ENCODE data around the gene KLHL29.

The KLHL29 gene

DNA sequence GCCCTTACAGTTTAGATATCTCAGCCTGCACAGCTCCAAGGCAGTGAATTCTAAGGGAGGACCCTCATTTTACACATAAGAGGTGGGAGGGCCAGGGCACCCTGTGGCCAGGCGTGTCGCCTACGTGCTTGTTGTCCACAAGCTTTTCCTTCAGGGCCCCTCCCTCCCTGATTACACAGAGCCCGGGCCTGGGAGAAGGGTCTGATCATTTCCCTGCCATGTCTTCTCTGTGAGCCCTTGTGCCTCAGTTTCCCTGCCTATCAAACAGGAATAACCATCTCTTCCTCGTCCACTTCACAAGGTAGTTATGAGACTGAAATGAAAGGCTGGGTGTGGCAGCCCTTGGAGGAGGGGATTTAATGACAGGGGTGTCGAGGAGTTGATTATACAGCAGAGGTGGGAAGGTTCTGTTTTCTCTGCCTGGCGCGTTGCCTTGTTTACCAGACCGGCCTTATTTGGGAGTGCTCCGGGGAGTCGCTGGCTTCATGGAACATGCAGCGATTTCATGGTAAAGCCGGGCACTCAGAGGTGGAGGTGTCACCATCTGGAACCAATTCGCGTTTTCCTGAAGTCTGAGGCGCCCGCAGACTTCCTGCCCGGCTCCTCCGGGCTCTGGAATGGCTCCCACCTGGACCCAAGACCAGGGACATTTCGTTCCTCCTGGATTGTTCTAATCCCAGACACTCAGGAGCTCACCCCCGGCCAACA is 208.9 kb downstream of the KLHL29 start:
- no peak for DNase-seq (ENCODE audit: low spot score)

DNA sequence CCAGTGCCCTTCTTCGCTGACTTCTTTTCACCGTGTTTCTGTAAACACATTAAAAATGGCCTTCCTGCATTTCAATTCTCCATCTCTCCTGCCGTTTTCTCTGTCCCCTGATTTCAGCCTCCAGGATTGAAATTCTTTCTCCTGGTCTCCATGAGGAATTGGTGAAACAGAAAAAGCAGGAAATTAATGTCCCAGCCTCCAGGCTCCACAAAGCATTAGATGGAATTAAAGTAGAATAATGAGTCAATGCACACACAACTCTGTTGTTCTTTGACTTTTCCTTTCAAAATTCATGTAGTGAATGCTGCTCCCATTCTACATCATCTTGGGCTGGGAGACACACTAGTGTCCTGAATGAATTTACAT is 209.5 kb downstream of the KLHL29 start:
- no peak for DNase-seq (ENCODE audit: low spot score)

DNA sequence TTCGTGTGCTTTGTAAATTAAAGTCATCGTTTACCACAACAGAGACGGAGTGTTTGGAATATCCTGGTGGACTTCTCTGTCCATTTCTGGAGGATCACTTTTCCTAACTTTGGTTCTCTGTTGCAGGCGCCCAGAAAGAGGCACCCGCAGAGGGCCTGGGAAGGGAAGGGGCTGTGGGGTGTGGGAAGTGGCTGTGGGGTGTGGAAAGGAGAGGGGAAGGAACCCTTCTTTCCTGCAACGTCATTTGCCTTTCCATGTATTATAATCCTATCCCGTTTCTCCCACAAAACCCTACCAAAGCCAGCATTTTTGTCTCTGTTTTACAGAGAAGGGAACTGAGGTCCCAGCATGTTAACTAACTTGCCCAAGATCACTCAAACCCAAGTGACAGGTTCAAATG is 210.0 kb downstream of the KLHL29 start:
- no peak for DNase-seq (ENCODE audit: low spot score)

DNA sequence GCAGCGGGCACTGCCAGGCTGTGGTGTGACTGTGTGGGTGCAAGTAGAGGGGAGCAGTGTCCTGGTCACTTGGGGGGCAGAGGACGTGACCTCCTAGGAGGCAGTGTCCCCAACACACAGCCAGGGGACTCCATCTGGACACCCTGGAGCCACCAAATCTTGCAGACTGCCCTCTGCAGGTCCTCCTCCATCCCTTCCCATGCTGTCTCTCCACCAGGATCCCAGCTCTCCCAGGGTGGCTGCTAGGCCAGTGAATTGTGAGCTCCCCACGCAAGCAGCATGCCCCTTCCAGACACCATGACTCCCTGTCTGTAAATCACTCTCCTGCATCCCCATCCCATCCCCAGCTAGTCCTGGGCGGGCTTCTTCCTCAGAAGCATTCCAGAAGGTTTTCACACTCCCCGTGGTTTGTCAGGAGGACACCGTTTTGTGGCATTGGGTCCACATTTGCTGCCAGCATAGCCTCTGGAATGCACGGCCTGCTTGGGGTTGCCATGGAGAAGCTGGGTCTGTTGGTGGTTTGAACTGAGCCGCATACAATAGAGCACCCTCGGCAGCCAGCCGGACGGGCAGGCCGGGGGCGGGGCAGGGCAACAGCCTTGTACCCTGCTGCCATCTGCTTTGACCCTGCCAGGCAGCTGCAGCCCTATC is 210.7 kb downstream of the KLHL29 start:
- DNase-seq (ENCODE audit: low spot score): no peak

DNA sequence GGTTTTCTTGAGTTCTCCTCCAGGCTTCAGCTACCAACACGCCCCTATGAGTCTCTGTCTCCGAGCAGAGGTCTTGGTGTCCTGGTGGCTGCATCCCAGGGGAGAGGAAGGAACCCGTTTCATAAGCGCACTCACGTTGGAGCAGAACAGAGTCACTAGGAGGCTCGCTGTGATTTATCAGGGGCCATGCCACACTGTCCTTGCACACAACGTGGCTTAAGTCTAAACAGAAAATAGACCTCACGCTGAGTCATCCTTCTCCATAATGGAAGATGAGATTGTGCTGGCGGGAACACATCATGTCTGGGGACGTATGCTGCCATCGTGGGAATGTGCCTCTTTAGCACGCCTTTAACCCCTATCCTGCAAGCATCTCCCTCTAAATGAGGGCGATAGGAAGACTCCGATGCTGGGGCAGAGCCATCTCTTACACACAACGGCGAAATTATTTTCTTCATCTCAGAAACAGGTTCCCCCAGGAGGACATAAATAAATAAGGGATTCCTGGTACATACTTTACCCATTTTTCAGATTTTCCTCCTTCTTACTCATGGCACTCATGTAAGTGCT is 211.4 kb downstream of the KLHL29 start:
- DNase-seq (ENCODE audit: low spot score): no peak

DNA sequence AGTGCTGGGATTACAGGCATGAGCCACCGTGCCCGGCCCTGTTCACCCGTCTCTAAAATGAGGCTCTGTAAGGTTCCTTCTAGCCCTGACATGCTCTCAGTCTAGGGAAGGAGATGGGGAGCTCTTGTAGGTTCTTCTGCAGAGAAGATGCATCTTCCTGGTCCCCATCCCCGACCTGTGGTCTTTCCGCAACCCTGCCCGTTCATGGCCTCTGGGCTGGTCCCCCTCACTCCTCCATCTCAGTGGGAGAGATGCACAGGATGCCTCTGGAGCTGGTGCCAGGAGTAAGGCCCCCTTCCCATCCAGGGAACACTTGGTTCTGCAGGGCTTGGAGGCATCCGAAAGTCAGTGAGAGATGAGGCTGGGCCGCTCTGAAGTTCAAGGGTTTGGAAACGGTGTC is 212.7 kb downstream of the KLHL29 start:
- no peak for DNase-seq (ENCODE audit: low spot score)

DNA sequence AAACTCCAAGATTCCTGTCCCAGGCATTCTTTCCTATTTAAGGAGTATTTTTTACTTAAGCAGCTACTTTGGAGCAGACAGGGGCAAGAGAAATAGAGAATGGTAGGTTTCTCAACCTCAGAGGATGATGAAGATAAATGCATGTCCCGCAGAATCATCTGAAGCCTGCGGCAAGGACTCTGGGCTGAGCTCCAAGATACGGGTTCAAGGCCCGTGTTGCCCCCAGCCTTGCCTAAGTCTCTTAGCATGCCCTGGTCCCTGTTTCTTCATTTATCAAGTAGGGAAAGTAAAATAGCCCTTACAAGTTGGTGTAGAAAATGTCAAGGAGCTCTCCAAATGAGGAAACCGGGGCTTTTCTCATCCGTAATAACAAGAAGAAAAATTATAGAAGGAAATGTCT is 214.0 kb downstream of the KLHL29 start:
- DNase-seq (ENCODE audit: low spot score): no peak

DNA sequence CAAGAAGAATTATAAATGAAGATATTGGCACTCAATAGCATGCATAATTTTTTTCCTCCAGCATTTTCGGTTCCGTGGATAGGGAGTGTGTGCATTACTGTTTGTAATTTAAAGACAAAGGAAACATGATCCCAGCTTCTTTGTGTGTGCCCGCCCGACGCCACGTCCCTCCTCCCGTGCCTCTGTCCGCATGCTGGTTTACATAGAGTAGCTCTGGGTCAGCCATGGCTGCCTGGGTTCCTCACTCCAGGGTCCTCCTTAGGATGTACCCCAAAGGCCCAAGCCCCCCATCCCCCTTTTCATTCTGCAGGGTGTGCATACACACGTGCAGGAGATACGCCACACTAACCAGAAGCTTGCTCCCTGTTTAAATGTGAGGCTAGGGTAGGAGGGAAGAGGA is 214.7 kb downstream of the KLHL29 start:
- DNase-seq (ENCODE audit: low spot score): no peak

DNA sequence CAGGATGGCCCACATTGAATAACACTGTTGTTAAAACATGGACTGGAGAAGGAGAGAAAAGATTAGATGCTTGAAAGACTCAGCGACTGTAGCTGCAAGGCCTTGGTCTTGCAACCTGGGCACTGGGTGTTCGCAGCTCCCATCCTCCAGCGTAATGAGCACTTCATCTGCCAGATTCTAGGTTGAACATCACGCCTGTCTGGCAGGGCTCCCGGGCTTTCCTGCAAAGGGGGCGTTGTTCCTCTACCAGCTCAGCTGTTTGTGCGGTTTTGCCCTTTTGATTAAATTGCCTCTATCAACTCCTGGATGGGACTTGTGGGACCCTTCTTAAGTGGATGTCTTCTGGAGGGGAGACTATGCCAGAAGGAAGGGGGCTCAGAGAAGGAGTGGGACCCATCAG is 215.4 kb downstream of the KLHL29 start:
- no peak for DNase-seq (ENCODE audit: low spot score)

DNA sequence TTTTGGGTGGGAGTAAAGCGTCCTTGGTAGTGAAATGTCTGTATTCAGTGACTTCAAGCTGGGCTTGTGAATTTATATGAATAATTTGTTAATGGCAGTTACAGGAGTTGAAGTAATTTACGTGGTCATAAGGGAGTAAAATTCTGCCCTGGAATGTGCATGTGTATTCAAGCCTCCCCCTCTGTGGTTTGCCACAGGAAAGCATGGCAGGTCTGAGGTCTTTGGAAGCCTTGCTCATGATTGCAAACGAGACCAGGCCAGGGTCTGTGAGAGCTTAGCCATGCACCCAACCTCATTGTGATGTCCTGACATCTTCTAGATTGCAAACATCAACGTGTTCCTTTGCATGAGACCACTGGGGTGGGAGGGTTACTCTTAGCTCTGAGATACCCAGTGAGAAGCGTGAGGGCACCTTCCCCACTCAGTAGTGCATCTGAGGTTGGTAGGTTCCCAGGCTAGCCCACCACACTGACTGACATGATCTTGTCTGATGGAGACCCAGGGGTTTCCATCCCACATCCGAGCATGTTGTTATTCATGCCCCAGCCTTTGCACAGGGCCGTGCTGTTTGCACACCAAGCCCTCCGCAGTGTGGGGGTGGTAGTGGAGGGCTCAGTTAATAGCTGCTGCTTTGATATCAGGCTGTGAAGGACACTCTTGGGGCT is 216.5 kb downstream of the KLHL29 start:
- no peak for DNase-seq (ENCODE audit: low spot score)

DNA sequence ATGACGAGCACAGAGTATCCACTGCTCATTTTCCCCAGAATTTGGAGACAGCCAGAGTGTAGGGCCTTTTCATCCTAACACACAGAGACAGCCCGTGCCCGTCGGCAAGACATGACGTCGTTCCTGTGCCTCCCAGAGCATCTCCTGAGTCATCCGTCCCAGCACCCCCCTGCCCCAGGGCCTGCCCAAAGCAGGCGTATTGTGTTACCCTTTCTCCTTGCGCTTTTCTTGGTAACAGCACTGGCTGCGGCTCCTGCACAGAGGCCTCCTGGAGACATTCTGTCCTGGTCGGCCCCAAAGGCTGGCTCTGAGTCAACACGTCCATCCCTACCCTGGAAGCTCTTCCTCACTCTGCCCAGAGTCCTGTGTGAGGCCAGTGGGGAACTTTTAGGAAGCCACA is 217.1 kb downstream of the KLHL29 start:
- no peak for DNase-seq (ENCODE audit: low spot score)

DNA sequence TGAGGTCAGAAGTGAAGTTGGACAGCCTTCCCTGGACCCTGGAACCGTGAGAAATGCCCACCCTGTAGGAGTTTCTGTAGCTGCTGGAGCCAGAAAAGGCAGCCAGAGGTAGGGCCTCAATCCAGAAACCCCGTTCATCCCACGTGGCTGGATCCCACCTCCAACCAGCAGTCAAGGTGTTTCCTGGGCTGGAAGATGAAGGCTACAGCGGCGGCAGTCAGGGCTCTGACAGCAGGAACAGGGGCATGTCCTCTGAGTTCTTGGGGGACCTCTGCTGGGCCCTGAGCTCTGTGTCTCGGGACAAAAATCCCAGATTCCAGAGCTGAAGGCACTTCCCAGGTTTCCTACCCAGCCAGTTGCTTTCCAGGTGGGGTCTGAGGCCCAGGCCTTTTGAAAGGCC is 218.2 kb downstream of the KLHL29 start:
- DNase-seq (ENCODE audit: low spot score): no peak

DNA sequence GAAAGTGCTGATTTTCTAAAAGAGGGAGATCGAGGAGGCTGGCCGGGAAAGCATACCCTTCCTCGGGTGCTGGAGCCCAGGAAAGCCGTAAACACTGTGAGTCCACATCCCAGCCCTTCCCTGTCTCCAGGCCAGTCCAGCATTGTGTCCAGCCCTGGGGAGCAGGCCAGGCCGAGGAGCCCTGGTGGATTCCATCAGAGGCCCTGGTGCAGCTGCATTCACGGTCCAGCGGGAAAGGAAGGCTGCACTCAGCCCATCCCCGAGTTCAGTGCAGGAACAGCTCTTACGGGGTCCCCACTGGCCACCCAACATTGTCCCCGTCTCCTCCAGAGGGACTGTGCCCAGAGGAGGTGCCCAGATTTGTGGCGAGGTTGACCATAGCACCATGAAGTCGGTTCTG is 218.6 kb downstream of the KLHL29 start:
- no peak for DNase-seq (ENCODE audit: low spot score)

DNA sequence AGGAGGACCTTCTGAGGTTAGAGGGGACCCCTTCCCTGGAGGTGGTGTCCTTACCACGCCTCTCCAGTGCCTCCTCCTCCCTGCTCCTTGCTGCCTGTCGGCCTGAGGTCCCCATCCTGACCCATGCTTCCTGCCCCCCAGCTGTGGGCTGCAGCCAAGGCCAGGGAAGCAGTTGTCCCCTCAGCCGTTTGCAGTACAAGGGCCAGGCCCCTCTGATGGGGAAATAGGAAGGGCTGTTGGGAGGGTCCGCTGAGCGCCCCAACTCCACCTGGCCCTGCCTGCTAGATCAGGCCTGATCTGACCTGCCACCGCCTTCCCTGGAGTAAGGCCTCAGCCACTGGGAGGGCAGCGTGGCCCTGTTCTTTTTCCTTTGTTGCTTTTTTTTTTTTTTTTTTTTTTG is 219.8 kb downstream of the KLHL29 start:
- DNase-seq (ENCODE audit: low spot score): no peak

DNA sequence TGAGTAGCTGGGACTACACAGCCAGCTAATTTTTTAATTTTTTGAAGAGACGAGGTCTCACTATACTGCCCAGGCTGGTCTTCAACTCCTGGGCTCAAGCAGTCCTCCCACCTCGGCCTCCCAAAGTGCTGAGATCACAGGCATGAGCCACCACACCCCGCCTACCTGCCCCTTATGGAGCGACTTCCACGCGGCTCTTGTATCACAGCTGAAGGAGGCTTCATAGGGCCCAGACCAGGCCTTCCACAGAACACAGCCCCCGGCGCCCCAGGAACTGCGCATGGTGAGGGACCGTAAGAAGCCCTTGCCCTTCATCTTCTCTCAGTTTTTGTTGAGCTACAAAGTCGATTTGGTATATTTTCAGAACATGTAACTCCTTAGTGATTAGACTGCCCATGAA is 220.3 kb downstream of the KLHL29 start:
- DNase-seq (ENCODE audit: low spot score): no peak

DNA sequence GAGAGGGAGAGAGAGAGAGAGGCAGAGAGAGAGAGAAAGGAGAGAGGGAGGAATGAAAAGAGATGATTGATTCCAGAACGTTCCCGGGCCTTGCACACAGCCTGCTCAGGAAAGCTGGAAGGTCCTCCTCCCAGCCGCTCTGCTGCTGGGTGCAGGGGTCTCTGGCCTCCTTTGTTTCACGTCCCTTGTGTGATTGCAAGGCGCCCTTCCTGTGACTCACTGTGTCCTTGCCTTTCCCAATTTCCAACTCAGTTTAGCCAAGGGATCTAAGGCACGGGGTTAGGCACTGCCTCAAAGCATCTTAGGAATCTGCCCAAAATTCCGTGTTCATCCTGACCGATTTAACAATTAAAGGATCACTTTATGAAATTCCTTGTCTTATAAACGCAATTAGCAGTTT is 221.2 kb downstream of the KLHL29 start:
- no peak for DNase-seq (ENCODE audit: low spot score)

DNA sequence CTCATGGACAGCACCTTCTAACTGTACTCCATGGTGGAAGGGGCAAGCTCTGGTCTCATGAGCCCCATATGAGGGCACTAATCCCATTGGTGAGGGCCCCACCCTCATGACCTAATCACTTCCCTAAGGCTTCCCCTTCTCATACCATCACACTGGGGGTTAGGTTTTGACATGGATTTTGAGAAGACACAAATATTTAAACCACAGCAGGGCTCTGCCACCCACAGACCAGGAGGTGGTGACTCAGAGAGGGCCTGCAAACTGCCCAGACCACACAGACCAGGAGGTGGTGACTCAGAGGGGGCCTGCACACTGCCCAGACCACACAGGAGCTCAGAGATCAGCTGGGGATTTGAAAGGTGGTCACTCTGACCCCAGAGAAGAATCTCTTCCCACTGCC is 222.0 kb downstream of the KLHL29 start:
- DNase-seq (ENCODE audit: low spot score): no peak

DNA sequence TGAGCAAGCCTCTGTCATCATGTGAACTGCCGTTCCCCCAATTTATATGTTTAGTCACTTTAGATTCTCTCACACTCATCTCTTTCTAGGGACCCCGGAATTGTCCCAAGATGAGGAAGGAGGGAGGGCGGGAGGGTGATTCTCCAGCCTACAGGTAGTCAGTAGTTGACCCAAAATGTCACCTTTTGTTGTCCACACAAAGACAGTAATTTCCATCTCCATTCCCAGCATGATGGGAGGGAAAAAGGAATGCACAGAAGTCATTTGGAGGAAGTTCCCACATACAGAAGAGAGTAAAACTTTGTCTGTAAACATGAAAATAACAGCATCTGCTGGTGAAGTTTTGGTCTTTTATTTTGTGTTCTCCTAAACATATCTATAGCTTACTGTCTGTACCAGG is 222.9 kb downstream of the KLHL29 start:
- no peak for DNase-seq (ENCODE audit: low spot score)

DNA sequence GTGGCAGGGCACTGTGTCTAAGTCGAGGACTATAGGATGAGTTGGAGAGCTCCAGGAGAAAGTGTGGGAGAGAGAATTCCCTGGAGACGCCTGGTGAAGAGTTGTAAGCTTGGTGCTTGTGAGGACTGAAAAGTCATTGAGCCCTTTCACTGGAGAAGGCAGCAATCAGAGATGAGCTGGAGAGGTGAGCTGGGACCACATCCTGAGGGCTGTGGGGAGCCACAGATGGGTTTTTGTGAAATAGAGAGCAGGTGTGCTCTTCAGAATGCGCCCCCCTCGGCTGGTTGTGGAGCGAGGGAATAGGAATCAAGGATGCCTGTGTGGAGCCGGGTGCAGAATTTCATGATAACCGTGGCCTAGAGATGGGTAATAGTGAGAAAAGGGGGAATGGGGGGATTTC is 224.3 kb downstream of the KLHL29 start:
- DNase-seq (ENCODE audit: low spot score): no peak

DNA sequence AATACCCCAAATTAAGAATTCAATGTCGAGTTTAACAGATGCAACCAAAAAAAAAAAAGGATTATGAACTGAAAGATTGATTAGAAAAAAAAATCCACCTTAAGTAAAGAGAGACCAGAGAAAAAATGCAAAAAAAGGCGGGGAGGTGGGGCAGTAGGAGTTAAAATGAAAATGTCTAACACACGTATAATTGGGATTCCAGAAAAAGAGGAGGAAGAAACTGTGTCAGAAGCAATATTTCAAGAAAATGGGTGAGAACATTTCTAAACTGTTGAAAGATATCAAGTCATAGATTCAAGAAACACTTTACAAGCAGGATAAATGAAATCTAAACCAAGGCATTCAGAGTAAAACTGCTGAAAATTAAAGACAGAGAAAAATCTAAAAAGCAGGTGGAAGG is 226.9 kb downstream of the KLHL29 start:
- no peak for DNase-seq (ENCODE audit: low spot score)

DNA sequence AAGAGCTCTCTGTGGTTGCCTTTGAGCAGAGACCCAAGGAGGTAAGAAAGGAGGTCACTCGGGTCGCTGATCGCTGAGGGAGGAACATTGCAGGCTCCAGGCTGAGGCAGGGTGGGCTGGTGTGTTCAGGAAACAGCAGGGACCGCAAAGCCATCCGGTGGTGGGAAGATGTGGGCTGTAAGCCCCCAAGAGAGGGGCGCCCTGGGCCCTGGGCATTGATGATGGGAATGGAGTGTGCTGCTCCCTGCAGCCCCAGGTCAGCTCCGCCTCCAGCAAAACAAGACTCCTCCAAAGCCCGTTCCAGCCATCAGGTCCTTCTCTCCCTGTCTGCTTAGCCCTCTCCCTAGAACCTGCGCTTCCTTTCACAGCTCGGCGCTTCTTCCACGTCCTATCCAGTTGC is 229.7 kb downstream of the KLHL29 start:
- DNase-seq (ENCODE audit: low spot score): no peak

DNA sequence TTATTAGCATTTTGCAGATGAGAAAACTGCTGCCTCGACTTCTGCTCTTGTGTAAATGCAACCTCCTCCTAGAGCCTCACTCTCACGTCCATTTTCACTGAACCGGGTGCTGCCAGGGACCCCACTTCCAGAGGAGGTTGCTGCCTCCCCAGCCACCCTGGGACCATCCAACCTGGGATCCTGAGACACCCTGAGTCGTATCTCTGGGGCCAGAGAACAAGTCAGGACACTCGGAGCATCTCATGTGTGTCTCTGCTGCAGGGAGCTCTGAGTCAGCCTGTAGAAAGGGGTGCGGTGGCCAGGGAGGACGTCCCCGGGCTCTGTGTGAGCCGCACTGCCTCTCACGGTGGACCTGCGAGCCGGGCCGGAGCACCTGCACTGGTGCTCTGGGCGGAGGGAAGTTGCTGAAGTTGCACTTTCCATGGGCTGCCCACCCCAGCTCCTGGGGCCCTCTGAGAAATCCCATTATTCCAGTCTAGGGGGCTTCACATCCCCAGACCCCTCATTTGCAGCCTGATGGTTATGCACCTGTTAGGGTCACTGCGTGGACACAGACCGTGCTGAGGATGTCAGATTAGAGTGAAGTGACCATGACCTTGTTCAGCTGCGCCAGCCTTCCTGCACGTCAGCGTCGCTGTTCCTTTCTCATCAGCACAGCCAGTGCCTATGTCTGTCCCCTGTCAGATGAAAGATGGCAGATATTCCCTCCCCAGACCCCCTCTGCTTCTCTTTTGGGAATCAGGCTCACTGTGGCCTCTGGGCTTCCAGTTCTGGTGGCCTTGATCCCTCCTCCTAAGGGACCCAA is 230.4 kb downstream of the KLHL29 start:
- no peak for DNase-seq (ENCODE audit: low spot score)

DNA sequence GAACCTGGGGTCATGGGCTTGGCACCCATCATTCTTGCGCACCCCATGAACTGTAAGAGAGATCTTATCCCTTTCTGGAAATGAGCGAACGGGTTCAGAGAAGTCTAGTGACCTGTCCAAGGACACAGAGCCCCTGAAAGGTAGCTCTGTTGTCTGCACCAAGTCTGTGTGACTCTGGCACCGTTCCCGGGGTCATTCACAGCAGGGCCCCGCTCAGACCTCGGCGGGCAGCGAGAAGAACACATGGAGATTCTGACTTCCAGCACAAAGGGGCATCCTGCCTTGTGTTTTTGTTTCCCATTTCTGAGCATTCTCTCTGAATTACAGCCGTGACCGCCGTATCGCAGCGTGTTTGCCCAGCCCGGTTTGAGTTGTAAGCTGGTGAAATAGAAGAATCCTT is 231.7 kb downstream of the KLHL29 start:
- no peak for DNase-seq (ENCODE audit: low spot score)
